ENCODE data around the gene BBS1. TPM values are rescaled to one million over a fixed set of nuclear protein-coding genes. Genes with fewer than 3 reads are reported as not detected.

BBS1 gene
- total RNA-seq, 2 experiments from 2014 or later = 14.7 to 15.7 TPM

DNA sequence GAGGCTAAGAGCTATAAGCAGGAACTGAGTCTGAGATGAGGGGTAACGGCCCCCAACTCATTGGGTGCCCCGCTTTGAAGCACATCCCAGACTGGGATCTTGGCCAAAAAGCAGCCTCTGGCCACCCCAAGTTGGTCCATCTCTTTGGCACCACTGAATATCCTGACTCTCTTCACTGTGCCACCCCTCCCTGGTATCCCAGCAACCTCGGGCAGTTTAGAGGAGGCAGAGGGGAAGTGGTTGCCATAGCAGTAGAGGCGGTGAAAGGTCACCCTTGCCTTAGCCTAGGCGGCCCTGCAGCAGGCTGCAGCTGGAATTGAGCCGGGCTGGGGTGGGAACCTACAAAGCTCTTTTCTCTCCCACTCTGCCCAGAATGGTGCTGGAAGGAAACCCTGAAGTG is 42.7 kb upstream of the BBS1 start:
- H2AFZ ChIP-seq (ENCODE audit: low read length) = no peak overlapping the region
- BruUV-seq (replicated peaks) = no TSS peak
- peak overlapping the region; percentile 90 for H3K4me2 ChIP-seq (ENCODE audit: low read length)
- ChIA-PET CTCF (ENCODE audit: unreplicated experiment) (interaction anchor here (0.6 kb wide), 1 partner anchor 883 kb away, joined by 3 read pairs; no protein-coding TSS in a partner anchor), POLR2A (interaction anchor here (1.3 kb wide), 1 partner anchor 12 kb away, joined by 4 read pairs; the partner anchor contains the start of gene DPP3)
- H3K27ac ChIP-seq (ENCODE audit: low read depth, low read length, poor library complexity, severe bottlenecking) = no peak overlapping the region
- peaks cover 6% of the 10 kb centered on the region for H3K9me3 ChIP-seq (ENCODE audit: low read length)
- no peak for DNase-seq (ENCODE audit: low spot score)
- peak overlapping the region; percentile 69 for H3K4me3 ChIP-seq (ENCODE audit: low read depth, low read length, poor library complexity, severe bottlenecking)
- H3K36me3 ChIP-seq (ENCODE audit: insufficient read depth, low read length) = peaks cover 1% of the 10 kb centered on the region; the same call in 1 of the 2 replicates
- H3K9me2 ChIP-seq (ENCODE audit: insufficient read depth, low read length) = no peaks in the 10 kb centered on the region
- intact Hi-C loops (cut with micrococcal nuclease; ENCODE audit: unreplicated experiment) = no loop called here
- no peaks in the 10 kb centered on the region for H3K79me2 ChIP-seq (ENCODE audit: insufficient read depth, low read depth, low read length)
- no peaks in the 10 kb centered on the region for H4K20me1 ChIP-seq (ENCODE audit: insufficient read depth, low read length)
- H3K4me1 ChIP-seq (ENCODE audit: insufficient read depth, low read length, poor library complexity, severe bottlenecking) = peaks cover 27% of the 10 kb centered on the region
- TF ChIP-seq, protein P1, sequence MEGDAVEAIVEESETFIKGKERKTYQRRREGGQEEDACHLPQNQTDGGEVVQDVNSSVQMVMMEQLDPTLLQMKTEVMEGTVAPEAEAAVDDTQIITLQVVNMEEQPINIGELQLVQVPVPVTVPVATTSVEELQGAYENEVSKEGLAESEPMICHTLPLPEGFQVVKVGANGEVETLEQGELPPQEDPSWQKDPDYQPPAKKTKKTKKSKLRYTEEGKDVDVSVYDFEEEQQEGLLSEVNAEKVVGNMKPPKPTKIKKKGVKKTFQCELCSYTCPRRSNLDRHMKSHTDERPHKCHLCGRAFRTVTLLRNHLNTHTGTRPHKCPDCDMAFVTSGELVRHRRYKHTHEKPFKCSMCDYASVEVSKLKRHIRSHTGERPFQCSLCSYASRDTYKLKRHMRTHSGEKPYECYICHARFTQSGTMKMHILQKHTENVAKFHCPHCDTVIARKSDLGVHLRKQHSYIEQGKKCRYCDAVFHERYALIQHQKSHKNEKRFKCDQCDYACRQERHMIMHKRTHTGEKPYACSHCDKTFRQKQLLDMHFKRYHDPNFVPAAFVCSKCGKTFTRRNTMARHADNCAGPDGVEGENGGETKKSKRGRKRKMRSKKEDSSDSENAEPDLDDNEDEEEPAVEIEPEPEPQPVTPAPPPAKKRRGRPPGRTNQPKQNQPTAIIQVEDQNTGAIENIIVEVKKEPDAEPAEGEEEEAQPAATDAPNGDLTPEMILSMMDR (conservative IDR thresholded peaks at IDR 0.05; ENCODE audit: low read length) = no peak
- TF ChIP-seq EZH2phosphoT487 (IDR thresholded peaks at IDR 0.05; ENCODE audit: borderline replicate concordance, low read depth, low read length) = no peak

DNA sequence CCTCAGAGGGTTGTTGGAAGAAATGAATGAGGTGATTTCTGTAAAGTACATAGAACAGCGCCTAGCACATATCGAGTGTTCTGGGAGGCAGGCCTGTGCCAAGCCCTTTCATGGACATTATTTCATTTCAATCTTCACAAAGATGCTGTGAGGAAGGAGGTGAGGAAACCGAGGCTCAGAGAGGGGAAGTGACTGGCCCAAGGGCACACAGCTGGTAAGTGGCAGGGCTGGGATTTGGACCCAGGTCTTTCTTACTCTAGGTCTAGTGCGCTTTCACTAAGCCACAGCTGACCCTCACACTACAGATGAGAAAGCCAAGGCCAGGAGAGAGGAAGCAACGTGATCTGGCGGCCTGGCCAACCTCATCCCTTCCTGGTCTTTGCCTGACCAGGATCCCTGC is 41.7 kb upstream of the BBS1 start:
- Histone ChIP-seq H3K4me3 (ENCODE audit: low read depth, low read length, poor library complexity, severe bottlenecking) (no peak overlapping the region), H3K79me2 (ENCODE audit: insufficient read depth, low read depth, low read length) (no peaks in the 10 kb centered on the region), H4K20me1 (ENCODE audit: insufficient read depth, low read length) (no peaks in the 10 kb centered on the region), H3K36me3 (ENCODE audit: insufficient read depth, low read length) (no peaks in the 10 kb centered on the region), H3K4me2 (ENCODE audit: low read length) (no peak overlapping the region), H3K9me3 (ENCODE audit: low read length) (no peaks in the 10 kb centered on the region), H2AFZ (ENCODE audit: low read length) (no peak overlapping the region), H3K9me2 (ENCODE audit: insufficient read depth, low read length) (no peaks in the 10 kb centered on the region), H3K27ac (ENCODE audit: low read depth, low read length, poor library complexity, severe bottlenecking) (no peak overlapping the region), H3K4me1 (ENCODE audit: insufficient read depth, low read length, poor library complexity, severe bottlenecking) (peaks cover 27% of the 10 kb centered on the region)
- ChIA-PET POLR2A (interaction anchor here (1.2 to 1.3 kb wide), 2 partner anchors 10 to 11 kb away, joined by 4 read pairs; partner anchors contain the start of gene DPP3), CTCF (ENCODE audit: unreplicated experiment) (no interaction called here)
- DNase-seq (ENCODE audit: low spot score) = no peak
- no TSS peak for BruUV-seq (replicated peaks)
- intact Hi-C loops (cut with micrococcal nuclease; ENCODE audit: unreplicated experiment) = no loop called here
- no peak for TF ChIP-seq EZH2phosphoT487 (IDR thresholded peaks at IDR 0.05; ENCODE audit: borderline replicate concordance, low read depth, low read length)
- TF ChIP-seq, protein P1 (conservative IDR thresholded peaks at IDR 0.05; ENCODE audit: low read length) = no peak

DNA sequence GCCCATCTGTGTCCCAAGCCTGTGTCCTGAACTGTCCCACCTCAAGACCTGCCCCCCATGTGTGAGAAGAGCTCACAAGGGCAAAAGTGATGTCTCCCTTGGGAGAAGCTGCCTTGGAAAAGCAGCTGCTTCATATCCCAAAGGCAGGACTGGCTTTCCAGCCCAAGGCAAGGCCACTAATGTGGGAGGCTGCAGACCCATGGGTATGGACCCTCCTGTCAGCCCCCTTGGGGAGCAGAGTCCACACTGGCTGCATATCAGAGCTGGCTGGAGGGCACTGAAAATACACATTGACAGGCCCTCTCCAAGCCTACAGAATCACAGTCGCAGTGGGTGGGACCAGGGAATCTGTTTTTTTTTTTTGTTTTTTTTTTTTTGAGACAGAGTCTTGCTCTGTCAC is 41.0 kb upstream of the BBS1 start:
- Histone ChIP-seq H3K36me3 (ENCODE audit: insufficient read depth, low read length) (no peaks in the 10 kb centered on the region), H3K4me3 (ENCODE audit: low read depth, low read length, poor library complexity, severe bottlenecking) (no peak overlapping the region), H3K4me2 (ENCODE audit: low read length) (no peak overlapping the region), H3K9me2 (ENCODE audit: insufficient read depth, low read length) (no peaks in the 10 kb centered on the region), H3K9me3 (ENCODE audit: low read length) (no peaks in the 10 kb centered on the region), H3K27ac (ENCODE audit: low read depth, low read length, poor library complexity, severe bottlenecking) (no peak overlapping the region), H3K79me2 (ENCODE audit: insufficient read depth, low read depth, low read length) (no peaks in the 10 kb centered on the region), H2AFZ (ENCODE audit: low read length) (no peak overlapping the region), H3K4me1 (ENCODE audit: insufficient read depth, low read length, poor library complexity, severe bottlenecking) (peaks cover 27% of the 10 kb centered on the region), H4K20me1 (ENCODE audit: insufficient read depth, low read length) (no peaks in the 10 kb centered on the region)
- CTCF ChIA-PET (ENCODE audit: unreplicated experiment) = no interaction called here
- POLR2A ChIA-PET = interaction anchor here (0.7 to 1.2 kb wide), 2 partner anchors 11 to 886 kb away, joined by 3 to 4 read pairs; no protein-coding TSS in a partner anchor
- no peak for DNase-seq (ENCODE audit: low spot score)
- TF ChIP-seq, protein P1 (conservative IDR thresholded peaks at IDR 0.05; ENCODE audit: low read length) = no peak
- no peak for TF ChIP-seq EZH2phosphoT487 (IDR thresholded peaks at IDR 0.05; ENCODE audit: borderline replicate concordance, low read depth, low read length)
- intact Hi-C loops (cut with micrococcal nuclease; ENCODE audit: unreplicated experiment) = no loop called here
- BruUV-seq (replicated peaks) = no TSS peak
